GM18498 (cell line): Measurements from ENCODE around the gene PTP4A2.

Source experiments
- ATAC-seq: cut with Tn5 transposase; IDR thresholded peaks from one replicate; pipeline ENCODE4 v1.9.1; 2021; ENCODE audit warnings: mild to moderate bottlenecking, moderate library complexity; ENCODE audit not compliant: unreplicated experiment

Gene PTP4A2

DNA sequence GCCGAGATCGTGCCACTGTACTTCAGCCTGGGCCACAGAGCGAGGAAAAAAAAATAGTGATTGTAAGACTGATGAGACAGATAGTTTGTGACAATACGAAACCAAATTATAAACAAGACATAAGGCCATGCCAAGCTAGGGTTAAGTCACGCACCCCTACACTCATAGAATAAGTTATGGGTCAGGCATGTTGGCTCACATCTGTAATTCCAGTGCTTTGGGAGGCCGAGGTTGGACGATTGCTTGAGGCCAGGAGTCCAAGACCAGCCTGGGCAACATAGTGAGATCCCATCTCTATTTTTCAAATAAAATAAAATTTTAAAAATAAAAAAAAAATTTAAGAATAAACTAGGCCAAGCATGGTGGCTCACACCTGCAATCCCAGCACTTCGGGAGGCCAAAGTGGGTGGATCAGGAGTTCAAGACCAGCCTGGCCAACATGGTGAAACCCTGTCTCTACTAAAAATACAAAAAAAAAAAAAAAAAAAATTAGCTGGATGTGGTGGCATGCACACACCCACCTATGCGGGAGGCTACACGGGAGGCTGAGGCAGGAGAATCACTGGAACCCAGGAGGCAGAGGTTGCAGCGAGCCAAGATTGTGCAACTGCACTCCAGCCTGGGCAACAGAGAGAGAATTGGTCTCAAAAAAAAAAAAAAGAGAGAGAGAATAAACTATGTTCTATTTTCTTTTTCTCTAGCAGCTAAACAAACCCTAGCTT lies 72.3 kb downstream of the PTP4A2 start:
- ATAC-seq, result no peak

DNA sequence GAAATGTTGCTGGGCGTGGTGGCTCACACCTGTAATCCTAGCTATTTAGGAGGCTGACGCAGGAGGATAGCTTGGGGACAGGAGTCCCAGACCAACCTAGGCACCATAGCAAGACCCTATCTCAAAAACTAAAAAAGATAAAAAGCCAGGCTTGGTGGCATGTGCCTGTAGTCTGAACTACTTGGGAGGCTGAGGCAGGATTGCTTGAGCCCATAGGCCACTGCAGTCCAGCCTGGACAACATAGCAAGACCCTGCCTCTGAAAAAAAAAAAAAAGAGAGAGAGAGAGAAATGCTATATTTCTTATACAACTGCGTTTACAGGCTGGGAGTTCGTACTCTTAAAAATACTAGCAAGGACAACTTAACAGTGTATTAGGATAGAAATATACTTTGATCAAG lies 76.1 kb downstream of the PTP4A2 start:
- no peak for ATAC-seq

DNA sequence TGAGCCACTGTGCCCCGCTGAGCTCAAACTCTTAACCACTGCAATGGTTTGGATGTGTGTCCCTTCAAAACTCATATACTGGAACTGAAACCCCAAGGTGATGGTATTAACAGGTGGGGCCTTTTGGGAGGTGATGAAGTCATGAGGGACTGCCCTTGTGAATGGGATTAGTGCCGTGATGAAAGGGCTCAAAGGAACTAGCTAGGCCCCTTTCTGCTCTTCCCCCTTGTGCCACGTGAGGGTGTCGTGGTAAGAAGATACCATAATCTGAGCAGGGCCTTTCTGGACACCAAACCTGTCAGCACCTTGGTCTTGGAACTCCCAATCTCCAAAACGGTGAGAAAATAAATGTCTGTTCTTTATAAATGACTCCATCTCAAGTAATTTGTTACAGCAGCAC lies 76.8 kb downstream of the PTP4A2 start:
- no peak for ATAC-seq

DNA sequence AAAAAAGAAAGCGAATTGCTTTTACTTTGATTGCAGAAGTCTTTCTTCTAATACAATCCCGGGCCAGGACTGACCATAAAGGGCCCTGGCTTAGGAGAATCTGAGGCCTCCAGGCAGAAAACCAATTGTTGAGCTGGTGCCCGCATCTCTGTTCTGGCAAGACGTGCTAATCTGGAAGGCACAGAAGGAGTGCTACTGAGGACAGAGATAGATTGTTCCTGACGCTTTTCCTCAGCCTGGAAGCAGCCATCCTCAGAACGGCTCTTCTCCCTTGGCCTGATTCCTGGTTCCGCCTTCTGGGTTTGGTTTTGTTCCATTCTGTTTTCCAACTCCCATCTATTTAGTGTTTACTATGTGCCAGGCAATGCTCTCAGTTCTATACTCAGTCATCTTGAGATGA lies 77.6 kb downstream of the PTP4A2 start:
- no peak for ATAC-seq

DNA sequence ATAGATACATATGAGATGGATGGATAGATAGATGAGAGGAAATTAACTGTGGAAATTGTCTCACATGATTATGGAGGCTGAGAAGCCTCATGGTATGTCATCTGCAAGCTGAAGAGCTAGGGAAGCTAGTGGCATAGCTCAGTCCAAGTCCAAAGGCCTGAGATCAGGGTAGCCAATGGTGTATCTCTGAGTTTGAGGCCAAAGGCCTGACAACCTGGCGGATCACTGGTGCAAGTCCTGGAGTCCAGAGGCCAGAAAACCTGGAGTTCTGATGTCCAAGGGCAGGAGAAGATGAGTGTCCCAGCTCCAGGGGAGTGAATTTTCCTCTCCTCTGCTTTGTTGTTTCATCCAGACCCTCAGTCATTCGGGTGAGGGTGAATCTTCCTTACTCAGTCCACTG lies 78.4 kb downstream of the PTP4A2 start:
- ATAC-seq, result no peak

DNA sequence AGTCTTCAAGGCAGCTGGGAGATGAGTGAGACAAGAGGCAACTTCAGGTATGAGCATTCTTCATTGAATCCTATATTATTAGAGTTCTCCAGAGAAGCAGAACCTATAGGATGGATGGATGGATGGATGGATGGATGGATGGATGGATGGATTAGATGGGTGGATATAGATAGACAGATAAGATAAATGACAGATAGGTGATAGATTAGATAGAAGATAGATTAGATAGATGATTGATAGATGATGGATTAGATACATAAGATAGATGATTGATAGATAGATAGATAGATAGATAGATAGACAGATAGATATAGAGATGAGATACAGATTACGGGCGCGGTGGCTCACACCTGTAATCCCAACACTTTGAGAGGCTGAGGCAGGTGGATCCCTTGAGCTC lies 79.1 kb downstream of the PTP4A2 start:
- ATAC-seq, result no peak

DNA sequence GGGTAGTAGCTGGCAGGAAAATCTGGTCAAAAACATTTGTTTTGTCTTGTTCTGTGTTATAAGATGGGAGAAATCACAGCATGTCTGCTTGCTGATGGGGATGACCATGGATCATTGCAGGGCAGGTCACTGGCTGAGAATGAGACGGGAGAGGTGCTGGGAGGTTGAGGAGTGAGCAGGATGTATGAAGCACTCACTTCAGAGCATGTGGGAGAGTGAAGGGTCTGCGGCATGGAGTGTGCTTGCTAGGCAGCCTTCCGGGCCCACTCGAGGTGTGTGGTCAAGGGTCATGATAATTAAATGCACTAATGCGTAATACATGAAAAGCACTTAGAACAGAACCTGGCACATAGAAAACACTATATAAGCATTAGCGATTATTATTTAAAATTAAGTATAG lies 80.3 kb downstream of the PTP4A2 start:
- no peak for ATAC-seq
